SK-N-SH treated with all-trans-retinoic acid at 6 μM for 48 hours (cell line): ENCODE data around the gene NRBF2.

ENCODE experiments used
- ATAC-seq: fragments of 200-7000 bp; cut with Tn5 transposase; 3 replicates; pipeline ENCODE4 v1.9.1; 2020; ENCODE audit warnings: mild to moderate bottlenecking, moderate library complexity
- ARNTL ChIP-seq: fragments of 450-650 bp; formaldehyde crosslinking; IDR thresholded peaks from 2 replicates; pipeline ENCODE4 v1.5.0; 2020; ENCODE audit warnings: low read depth, mild to moderate bottlenecking, moderate library complexity, borderline replicate concordance
- BACH2 ChIP-seq: fragments of 250-450 bp; sonication (Bioruptor Pico); IDR thresholded peaks from 2 replicates; pipeline ENCODE4 v1.9.0; 2021; ENCODE audit warnings: mild to moderate bottlenecking, borderline replicate concordance
- CSDC2 ChIP-seq: fragments of 250-450 bp; sonication (Bioruptor Pico); IDR thresholded peaks from 2 replicates; pipeline ENCODE4 v1.5.0; 2020; ENCODE audit warnings: mild to moderate bottlenecking, moderate library complexity
- CSRNP3 ChIP-seq: fragments of 250-450 bp; sonication (Bioruptor Pico); IDR thresholded peaks from 2 replicates; pipeline ENCODE4 v1.5.1; 2021; ENCODE audit warnings: mild to moderate bottlenecking, moderate library complexity
- ESRRG ChIP-seq: fragments of 250-450 bp; sonication (Bioruptor Pico); IDR thresholded peaks from 2 replicates; pipeline ENCODE4 v1.6.1; 2021; ENCODE audit warnings: mild to moderate bottlenecking
- GLIS3 ChIP-seq: fragments of 250-450 bp; sonication (Bioruptor Pico); IDR thresholded peaks from 2 replicates; pipeline ENCODE4 v1.5.0; 2020; ENCODE audit warnings: mild to moderate bottlenecking, moderate library complexity
- ISL1 ChIP-seq: fragments of 250-450 bp; sonication (Bioruptor Pico); IDR thresholded peaks from 2 replicates; pipeline ENCODE4 v2.1.2; 2022; ENCODE audit warnings: mild to moderate bottlenecking, moderate library complexity
- PATZ1 ChIP-seq: fragments of 250-450 bp; sonication (Bioruptor Pico); IDR thresholded peaks from 2 replicates; pipeline ENCODE4 v1.8.0; 2020; ENCODE audit warnings: mild to moderate bottlenecking, moderate library complexity, borderline replicate concordance
- PPARA ChIP-seq: fragments of 250-450 bp; sonication (Bioruptor Pico); IDR thresholded peaks from 2 replicates; pipeline ENCODE4 v1.5.0; 2020; ENCODE audit warnings: mild to moderate bottlenecking, borderline replicate concordance
- RARB ChIP-seq: fragments of 250-450 bp; sonication (Bioruptor Pico); IDR thresholded peaks from 2 replicates; pipeline ENCODE4 v1.8.0; 2021; ENCODE audit warnings: mild to moderate bottlenecking, moderate library complexity
- SNAI2 ChIP-seq: fragments of 250-450 bp; sonication (Bioruptor Pico); IDR thresholded peaks from 2 replicates; pipeline ENCODE4 v1.5.0; 2020; ENCODE audit warnings: mild to moderate bottlenecking, moderate library complexity
- TCF4 ChIP-seq: fragments of 250-450 bp; sonication (Bioruptor Pico); IDR thresholded peaks from 2 replicates; pipeline ENCODE4 v1.8.0; 2021; ENCODE audit warnings: mild to moderate bottlenecking, moderate library complexity, borderline replicate concordance
- TOX ChIP-seq: fragments of 250-450 bp; sonication (Bioruptor Pico); IDR thresholded peaks from 2 replicates; pipeline ENCODE4 v1.8.0; 2021; ENCODE audit warnings: mild to moderate bottlenecking, moderate library complexity, borderline replicate concordance
- ZC3H10 ChIP-seq: fragments of 250-450 bp; sonication (Bioruptor Pico); IDR thresholded peaks from 2 replicates; pipeline ENCODE4 v1.5.1; 2021; ENCODE audit warnings: mild to moderate bottlenecking, moderate library complexity
- ZFP3 ChIP-seq: fragments of 250-450 bp; sonication (Bioruptor Pico); IDR thresholded peaks from 2 replicates; pipeline ENCODE4 v1.5.0; 2020; ENCODE audit warnings: mild to moderate bottlenecking, moderate library complexity
- ZFP30 ChIP-seq: fragments of 450-650 bp; formaldehyde crosslinking; IDR thresholded peaks from 2 replicates; pipeline ENCODE4 v1.5.0; 2022; ENCODE audit warnings: mild to moderate bottlenecking, moderate library complexity
- ZNF565 ChIP-seq: fragments of 450-650 bp; formaldehyde crosslinking; conservative IDR thresholded peaks from 2 replicates; pipeline ENCODE4 v1.5.0; 2020; ENCODE audit warnings: low read depth, mild to moderate bottlenecking, moderate library complexity
- ZNF70 ChIP-seq: fragments of 450-650 bp; formaldehyde crosslinking; IDR thresholded peaks from 2 replicates; pipeline ENCODE4 v1.5.0; 2020; ENCODE audit warnings: mild to moderate bottlenecking, moderate library complexity
- ZNF8 ChIP-seq: fragments of 450-650 bp; formaldehyde crosslinking; IDR thresholded peaks from 2 replicates; pipeline ENCODE4 v1.5.0; 2020; ENCODE audit warnings: mild to moderate bottlenecking, moderate library complexity
- TF ChIP-seq, protein P1 (sequence below): fragments of 250-450 bp; sonication (Bioruptor Pico); IDR thresholded peaks from 2 replicates; pipeline ENCODE4 v1.5.0; 2020; ENCODE audit warnings: mild to moderate bottlenecking, moderate library complexity
- TF ChIP-seq, protein P2 (sequence below): fragments of 250-450 bp; sonication (Bioruptor Pico); IDR thresholded peaks from 2 replicates; pipeline ENCODE4 v1.8.0; 2021; ENCODE audit warnings: low read depth, mild to moderate bottlenecking, moderate library complexity, borderline replicate concordance
- TF ChIP-seq, protein P3 (sequence below): fragments of 250-450 bp; sonication (Bioruptor Pico); IDR thresholded peaks from 2 replicates; pipeline ENCODE4 v1.5.1; 2020; ENCODE audit warnings: low read depth, mild to moderate bottlenecking, moderate library complexity

The NRBF2 gene

GRCh38 chr10:63171926-63172325 is 38.8 kb downstream of the NRBF2 start:
- ATAC-seq = no peak

DNA sequence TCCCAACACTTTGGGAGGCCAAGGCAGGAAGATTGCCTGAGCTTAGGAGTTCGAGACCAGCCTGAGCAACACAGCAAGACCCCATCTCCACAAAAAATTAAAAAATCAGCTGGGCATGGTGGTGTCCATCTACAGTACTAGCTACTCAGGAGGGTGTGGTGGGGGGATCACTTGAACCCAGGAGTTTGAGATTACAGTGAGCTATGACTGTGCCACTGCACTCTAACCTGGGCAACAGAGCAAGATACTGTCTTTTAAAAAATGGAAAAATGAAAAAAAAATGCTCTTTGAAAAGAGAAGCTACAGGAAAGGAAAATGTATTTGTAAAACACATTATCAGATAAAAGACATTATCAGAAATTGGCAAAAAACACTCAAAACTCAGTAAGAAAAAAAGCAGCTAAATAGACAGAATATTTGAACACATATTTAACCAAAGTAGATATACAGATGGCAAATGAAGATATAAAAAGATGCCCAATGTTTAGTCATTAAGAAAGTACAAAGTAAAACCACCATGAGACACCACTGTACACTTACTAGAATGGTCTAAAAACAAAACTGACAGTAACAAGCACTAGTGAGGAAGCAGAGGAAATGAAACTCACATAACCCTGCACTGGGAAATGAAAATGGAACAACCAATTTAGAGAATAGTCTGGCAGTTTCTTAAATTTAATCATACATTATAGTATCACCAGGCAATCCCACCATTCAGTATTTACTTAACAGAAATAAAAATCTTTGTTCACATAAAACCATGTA is 40.5 kb downstream of the NRBF2 start:
- no peak for TF ChIP-seq ZFP30 (CRISPR knock-in tag)
- no peak for TF ChIP-seq ZNF70 (CRISPR knock-in tag)
- no peak for TF ChIP-seq ARNTL (CRISPR knock-in tag)
- no peak for TF ChIP-seq ZNF565 (CRISPR knock-in tag)
- no peak for TF ChIP-seq ESRRG (CRISPR knock-in tag)
- no peak for ATAC-seq

More at GRCh38 chr10:63171926-63172325, 38.8 kb downstream of the NRBF2 start:
- TF ChIP-seq SNAI2 (CRISPR knock-in tag) (no peak), TOX (no peak), TCF4 (CRISPR knock-in tag) (no peak), CSDC2 (CRISPR knock-in tag) (no peak), RARB (CRISPR knock-in tag) (no peak), BACH2 (no peak), PPARA (CRISPR knock-in tag) (no peak), ARNTL (CRISPR knock-in tag) (no peak)
- TF ChIP-seq, protein P1, sequence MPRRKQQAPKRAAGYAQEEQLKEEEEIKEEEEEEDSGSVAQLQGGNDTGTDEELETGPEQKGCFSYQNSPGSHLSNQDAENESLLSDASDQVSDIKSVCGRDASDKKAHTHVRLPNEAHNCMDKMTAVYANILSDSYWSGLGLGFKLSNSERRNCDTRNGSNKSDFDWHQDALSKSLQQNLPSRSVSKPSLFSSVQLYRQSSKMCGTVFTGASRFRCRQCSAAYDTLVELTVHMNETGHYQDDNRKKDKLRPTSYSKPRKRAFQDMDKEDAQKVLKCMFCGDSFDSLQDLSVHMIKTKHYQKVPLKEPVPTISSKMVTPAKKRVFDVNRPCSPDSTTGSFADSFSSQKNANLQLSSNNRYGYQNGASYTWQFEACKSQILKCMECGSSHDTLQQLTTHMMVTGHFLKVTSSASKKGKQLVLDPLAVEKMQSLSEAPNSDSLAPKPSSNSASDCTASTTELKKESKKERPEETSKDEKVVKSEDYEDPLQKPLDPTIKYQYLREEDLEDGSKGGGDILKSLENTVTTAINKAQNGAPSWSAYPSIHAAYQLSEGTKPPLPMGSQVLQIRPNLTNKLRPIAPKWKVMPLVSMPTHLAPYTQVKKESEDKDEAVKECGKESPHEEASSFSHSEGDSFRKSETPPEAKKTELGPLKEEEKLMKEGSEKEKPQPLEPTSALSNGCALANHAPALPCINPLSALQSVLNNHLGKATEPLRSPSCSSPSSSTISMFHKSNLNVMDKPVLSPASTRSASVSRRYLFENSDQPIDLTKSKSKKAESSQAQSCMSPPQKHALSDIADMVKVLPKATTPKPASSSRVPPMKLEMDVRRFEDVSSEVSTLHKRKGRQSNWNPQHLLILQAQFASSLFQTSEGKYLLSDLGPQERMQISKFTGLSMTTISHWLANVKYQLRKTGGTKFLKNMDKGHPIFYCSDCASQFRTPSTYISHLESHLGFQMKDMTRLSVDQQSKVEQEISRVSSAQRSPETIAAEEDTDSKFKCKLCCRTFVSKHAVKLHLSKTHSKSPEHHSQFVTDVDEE = no peak

DNA sequence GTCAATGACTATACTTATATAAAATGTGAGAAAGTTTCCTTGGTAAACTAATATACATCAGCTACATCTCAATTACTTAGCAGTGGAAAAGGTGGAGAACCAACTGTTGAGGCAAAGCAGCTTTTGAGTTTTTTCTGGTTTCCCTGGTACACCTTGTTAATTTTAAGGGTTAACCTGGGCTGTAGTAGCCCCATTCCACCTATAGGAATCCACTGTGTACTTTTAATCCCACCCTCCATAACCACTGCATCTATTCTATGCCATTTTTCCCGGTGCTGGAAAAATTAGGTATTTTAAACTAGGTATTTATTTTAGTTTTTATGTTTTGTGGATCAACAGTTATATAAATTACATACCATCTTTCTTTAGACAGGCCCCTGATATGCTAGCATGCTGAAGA is 42.4 kb downstream of the NRBF2 start:
- no peak for ATAC-seq
- TF ChIP-seq ISL1 (CRISPR knock-in tag) (no peak), SNAI2 (CRISPR knock-in tag) (no peak), ZFP3 (CRISPR knock-in tag) (no peak), CSRNP3 (CRISPR knock-in tag) (no peak), TCF4 (CRISPR knock-in tag) (no peak), ZNF565 (CRISPR knock-in tag) (no peak), TOX (no peak), PATZ1 (CRISPR knock-in tag) (no peak), GLIS3 (CRISPR knock-in tag) (no peak), ZC3H10 (CRISPR knock-in tag) (no peak), ZNF8 (CRISPR knock-in tag) (no peak)
- TF ChIP-seq, protein P2, sequence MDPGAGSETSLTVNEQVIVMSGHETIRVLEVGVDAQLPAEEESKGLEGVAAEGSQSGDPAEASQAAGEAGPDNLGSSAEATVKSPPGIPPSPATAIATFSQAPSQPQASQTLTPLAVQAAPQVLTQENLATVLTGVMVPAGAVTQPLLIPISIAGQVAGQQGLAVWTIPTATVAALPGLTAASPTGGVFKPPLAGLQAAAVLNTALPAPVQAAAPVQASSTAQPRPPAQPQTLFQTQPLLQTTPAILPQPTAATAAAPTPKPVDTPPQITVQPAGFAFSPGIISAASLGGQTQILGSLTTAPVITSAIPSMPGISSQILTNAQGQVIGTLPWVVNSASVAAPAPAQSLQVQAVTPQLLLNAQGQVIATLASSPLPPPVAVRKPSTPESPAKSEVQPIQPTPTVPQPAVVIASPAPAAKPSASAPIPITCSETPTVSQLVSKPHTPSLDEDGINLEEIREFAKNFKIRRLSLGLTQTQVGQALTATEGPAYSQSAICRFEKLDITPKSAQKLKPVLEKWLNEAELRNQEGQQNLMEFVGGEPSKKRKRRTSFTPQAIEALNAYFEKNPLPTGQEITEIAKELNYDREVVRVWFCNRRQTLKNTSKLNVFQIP (CRISPR knock-in tag) = no peak
- TF ChIP-seq, protein P3, sequence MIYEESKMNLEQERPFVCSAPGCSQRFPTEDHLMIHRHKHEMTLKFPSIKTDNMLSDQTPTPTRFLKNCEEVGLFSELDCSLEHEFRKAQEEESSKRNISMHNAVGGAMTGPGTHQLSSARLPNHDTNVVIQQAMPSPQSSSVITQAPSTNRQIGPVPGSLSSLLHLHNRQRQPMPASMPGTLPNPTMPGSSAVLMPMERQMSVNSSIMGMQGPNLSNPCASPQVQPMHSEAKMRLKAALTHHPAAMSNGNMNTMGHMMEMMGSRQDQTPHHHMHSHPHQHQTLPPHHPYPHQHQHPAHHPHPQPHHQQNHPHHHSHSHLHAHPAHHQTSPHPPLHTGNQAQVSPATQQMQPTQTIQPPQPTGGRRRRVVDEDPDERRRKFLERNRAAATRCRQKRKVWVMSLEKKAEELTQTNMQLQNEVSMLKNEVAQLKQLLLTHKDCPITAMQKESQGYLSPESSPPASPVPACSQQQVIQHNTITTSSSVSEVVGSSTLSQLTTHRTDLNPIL (CRISPR knock-in tag) = no peak
